ENCODE measurements around the gene RASGRP2.
A peak's percentile ranks its signal among the peaks of the same experiment; 100 is the strongest.

The RASGRP2 gene

GRCh38 chr11:64759131-64759721, 15.3 kb upstream of the RASGRP2 start:
- peak in 4 of 10 donors; percentile 6 to 63 (median 42) for DNase-seq
- intact Hi-C loops (cut with DNase I), result no loop called here

DNA sequence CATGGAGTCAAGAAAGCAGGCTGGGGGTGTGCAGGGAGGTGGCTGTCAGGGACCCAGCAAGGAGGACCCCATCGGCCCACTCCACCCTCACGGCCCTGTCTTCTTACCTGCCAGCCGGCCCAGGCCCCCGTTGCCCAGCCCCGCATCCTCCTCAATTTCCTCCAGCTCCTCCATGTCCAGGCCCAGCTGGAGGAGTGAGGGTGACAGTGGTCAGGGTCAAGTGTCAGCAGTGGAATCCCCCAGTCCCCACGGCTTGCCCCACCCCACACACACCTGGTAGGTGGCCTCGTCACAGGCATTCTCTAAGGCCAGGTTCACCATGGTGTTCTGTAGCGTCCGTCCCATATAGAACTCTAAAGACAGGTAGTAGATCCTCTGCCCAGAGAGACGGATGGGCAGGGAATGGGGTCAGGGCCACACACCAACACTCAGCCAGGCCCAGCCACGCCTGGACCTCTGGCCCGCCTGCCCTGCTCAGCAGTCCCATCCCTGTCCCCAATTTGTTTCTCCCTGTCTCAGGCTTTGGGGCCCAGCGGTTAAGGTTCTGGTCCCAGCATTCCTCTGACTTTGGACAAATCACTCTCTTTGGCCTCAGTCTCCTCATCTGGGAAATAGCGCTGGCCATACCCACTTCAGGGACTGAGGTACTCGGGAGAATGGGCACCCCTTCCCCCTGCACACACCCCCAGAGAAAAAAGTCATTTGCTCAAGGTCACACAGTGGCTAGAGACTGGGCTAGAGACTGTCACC, 14.6 kb upstream of the RASGRP2 start:
- peak in 3 of 10 donors; percentile 8 to 79 (median 20) for DNase-seq
- intact Hi-C loops (cut with DNase I), result no loop called here

DNA sequence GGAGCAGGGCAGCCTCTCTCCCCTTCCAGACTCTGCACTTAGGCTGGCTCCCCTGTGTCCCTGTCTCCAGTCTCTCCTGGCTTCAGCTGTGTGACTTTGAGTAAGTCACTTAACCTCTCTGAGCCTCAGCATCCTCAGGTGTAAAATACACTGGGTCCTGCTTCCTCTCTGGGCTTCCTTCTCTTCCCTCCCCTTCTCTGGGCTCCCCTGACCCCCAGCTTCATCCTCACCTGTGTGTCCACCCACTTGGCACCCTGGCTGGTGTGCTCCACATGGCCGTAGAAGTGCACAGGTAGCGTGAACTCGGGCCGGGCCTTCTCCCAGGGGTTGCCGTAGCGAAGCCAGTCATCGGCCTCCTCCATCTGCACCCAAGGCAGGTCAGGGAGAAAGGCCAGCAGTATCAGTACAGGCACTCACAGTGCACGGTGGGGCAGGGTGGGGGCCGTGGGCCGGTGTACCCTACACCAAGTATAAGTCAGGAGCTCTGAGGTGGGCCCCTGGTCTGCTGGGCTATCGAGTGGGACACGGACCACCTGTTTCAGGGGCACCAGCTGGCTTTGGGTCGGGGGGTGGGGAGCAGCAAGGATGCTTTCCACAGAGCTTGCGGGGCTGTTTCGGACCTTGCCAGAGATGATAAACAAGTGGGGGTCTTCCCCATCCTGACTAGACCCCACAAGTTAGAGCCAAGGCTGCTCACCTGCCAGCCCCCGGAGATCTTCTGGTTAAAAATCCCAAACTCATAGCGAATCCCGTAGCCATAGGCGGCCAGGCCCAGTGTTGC, 13.8 kb upstream of the RASGRP2 start:
- intact Hi-C loops (cut with DNase I), result no loop called here
- DNase-seq, result peak in 4 of 10 donors; percentile 7 to 70 (median 44)

- DNase-seq, result peak in 3 of 10 donors; percentile 4 to 70 (median 19)
- intact Hi-C loops (cut with DNase I), result no loop called here
Observed at GRCh38 chr11:64755681-64756361, 11.9 kb upstream of the RASGRP2 start.

DNA sequence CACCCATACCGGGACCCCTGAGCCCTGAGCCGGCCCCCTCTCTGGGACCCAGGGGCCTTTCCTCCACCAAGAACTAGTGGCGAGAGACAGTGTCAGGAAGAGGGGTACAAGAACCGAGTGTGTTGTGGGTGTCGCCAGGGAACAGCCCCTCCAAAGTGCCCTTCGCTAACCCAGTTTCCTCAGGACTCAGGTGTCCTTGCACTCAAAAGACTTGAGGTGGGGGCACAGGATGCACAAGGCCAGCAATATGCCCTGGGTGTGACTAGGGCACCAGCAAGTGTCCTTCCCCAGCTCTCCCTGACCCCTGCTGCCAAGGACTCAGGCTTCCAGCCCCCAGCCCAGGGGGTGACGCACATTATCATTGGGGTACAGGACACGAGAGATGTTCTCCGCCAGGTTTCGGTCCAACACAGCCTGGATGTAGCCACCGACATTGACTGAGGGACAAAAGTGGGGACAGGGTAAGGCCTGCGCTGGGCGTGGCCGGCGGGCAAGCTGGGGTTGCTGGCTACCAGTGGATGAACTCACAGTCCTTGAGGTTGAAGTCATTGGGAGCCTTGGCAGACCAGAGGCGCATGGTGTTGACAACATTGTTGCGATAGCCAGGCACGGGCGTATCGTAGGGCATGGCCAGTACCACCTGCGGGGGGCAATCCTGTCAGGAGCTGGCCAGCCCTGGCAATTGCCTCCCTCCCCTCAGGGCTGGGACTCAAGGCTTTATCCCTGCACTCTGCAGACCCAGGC, 11.1 kb upstream of the RASGRP2 start:
- intact Hi-C loops (cut with DNase I), result no loop called here
- DNase-seq, result peak in 4 of 10 donors; percentile 10 to 81 (median 73)

- DNase-seq, result peak in 4 of 10 donors; percentile 6 to 59 (median 38)
- intact Hi-C loops (cut with DNase I), result no loop called here
Observed at GRCh38 chr11:64754124-64754918, 10.4 kb upstream of the RASGRP2 start.

GRCh38 chr11:64753380-64754123, 9.6 kb upstream of the RASGRP2 start:
- DNase-seq, result peak in 3 of 10 donors; percentile 22 to 79 (median 57)
- intact Hi-C loops (cut with DNase I), result no loop called here

- intact Hi-C loops (cut with DNase I), result no loop called here
- peak in 1 of 10 donors; percentile 25 for DNase-seq
Observed at GRCh38 chr11:64753019-64753379, 9.1 kb upstream of the RASGRP2 start.

DNA sequence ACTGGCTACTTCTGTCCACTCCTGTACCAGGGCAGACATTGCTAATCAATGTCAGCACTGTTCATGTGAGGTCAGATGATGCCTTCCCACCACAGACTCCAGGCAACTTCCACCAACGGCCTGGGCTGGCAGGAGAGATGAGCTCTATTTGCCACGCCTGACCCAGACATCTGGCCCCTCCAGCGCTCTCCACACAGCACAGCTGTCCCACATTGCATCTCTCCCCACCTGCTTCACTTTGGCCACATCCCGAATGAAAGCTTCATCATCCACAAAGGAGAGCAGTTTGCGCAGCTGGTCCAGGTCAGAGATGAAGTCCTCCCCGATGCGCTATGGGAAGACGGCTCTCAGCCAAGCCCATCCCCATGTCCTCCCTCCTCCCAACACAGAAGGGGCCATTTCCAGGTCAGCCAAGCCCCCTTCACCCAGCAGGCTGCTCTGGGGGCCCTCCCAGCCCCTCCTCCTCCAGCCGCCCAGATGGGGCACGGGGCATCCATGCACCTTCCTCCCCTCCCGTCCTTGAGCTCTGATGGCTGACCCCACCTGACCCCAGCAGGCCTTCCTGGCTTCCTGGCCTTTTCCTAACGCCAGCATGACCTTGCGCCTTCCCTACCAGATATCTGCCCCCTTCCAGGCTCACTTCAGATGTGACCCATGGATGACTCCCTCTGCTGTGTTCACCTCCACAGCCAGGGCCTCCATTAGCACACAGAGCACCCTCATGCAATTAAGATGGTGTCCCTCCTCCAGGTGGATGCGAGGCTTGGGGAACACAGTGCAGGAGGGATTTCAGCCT, 8.4 kb upstream of the RASGRP2 start:
- DNase-seq, result peak in 1 of 10 donors; percentile 51
- intact Hi-C loops (cut with DNase I), result no loop called here

DNA sequence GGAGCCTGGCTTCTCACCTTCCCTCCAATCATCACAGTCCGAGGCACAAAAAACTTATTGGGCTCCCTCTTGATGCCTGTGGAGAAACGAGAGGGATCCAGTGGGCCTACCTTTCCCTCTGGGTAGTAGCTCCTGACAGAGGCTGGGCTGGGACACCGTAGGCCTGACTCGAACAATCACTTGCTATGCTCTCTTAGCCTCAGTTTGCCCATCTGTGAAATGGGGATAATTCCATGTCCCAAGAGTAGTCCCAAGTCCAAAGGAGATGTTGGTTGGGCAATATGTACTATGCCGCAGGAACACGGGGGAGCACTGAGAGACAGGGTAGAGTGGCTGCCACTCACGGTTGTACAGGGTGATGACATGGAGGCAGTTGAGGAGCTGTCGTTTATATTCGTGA, 7.6 kb upstream of the RASGRP2 start:
- intact Hi-C loops (cut with DNase I), result no loop called here
- no peak for DNase-seq

DNA sequence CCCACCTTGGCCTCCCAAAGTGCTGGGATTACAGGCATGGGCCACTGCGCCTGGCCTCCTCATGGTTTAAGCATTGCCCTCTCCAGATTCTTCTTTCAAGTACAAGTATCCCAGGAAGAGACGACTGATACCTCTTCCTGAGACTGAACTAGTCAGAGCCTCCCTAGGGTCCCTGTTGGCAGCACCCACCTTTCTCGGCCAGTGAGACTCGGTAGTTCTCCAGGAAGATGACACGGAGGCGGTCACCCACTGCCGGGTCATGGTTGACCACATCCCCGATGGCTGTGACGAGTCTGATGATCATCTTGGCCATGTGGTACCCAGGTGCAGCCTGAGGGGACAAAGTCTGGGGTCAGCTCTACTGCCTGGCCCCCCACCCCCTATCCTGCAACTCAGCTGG, 7.2 kb upstream of the RASGRP2 start:
- peak in 1 of 10 donors; percentile 70 for DNase-seq
- intact Hi-C loops (cut with DNase I), result no loop called here

DNA sequence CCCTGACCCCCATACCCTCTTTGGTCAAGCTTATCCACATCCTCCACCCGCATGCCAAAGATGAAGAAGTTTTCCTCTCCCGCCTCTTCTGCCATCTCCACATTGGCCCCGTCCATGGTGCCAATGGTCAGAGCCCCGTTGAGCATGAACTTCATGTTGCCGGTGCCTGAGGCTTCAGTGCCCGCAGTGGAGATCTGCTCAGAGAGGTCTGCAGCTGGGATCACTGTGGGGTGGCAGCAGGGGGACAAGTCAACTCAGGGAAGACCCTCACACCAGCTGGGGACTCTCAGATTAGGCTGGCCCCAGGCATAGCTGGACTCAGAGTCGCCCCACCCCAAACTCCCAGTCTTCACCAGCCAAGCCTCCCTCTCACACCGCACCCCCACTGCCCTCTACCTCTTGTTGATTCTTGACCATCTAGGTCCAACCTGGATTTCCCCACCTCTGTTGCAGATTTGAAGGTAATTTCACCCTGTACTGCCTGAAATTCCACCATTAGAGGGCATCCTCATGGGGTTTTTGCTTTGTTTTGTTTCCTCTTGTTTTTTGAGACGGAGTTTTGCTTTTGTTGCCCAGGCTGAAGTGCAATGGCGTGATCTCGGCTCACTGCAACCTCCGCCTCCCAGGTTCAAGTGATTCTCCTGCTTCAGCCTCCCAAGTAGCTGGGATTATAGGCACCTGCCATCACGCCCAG, 6.6 kb upstream of the RASGRP2 start:
- DNase-seq, result peak in 2 of 10 donors; percentile 55 to 77
- intact Hi-C loops (cut with DNase I), result no loop called here

- peak in 3 of 10 donors; percentile 6 to 63 (median 51) for DNase-seq
- intact Hi-C loops (cut with DNase I), result no loop called here
Observed at GRCh38 chr11:64747961-64748665, 4.2 kb upstream of the RASGRP2 start.

GRCh38 chr11:64746486-64746885, 2.5 kb upstream of the RASGRP2 start:
- DNase-seq, result no peak
- intact Hi-C loops (cut with DNase I), result no loop called here

DNA sequence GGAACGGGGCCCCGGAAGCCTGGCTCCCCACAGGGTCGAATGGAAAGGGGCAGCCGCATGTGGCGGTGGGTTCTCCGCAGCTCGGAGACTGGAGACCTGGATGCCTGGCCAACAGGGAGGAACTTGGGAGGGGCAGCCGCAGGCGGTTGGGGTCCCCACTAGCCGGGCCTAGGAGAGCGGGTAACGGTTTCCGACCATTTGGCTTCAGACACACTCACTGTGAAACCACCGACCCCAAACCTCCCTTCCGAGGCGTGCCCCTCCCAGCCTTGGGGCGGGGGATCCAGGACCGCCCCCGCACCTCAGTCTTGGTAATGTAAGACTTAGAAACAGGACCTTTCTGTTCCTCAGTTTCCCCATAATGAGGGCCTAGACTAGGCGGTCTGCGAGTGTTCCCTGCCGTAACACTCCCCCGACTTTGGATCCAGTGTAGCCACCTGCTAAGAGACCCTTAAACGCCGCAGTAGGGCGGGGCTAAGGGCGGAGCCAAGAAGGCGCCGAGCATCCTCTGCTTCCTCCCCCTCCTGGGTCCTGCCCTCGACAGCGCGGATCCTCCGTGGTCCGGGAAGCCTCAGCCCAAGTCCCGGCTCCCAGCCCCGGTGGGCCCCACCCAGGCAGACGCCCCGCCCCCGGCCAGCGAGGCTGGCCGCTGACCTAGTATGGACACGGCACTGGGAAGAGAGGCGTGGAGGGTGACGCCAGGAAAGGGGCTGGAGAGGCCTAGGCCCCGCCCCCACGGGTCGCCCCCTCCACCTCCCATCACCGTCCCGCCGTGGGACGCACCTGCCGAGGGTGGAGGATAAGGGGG, 1.8 kb upstream of the RASGRP2 start:
- intact Hi-C loops (cut with DNase I), result no loop called here
- DNase-seq, result peak in 9 of 10 donors; percentile 21 to 93 (median 63)

DNA sequence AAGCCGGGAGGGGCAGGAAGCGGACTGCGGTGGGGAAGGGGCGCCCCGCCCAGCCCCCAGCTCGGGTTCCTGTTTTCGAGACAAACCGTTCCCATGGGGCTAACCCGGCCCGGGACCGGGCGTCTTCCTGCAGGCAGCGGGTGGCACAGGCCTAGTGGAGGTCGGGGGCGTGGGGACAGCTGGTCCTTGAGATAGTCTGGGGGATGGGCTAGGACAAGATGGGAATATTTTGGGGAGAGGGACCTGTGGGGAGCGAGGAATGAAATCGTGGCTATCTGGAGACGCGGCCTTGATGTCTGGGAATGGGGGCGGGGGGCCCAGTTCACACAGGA, 1.2 kb upstream of the RASGRP2 start:
- intact Hi-C loops (cut with DNase I), result no loop called here
- peak in 6 of 10 donors; percentile 40 to 92 (median 48) for DNase-seq
